SK-N-SH (cell line): ENCODE data around the gene KIRREL1. TPM values are rescaled to one million over a fixed set of nuclear protein-coding genes. Genes with fewer than 3 reads are reported as not detected.

Experiments
- CTCF ChIA-PET: fragments of 300-600, 350-600 bp; formaldehyde crosslinking; extraction: SDS; loops from one replicate; lab custom pipeline; 2021; lab: Yijun Ruan, JAX
- POLR2A ChIA-PET: fragments of 350-600 bp; sonication (Branson Sonifier 250); formaldehyde crosslinking; extraction: SDS; loops from one replicate; lab custom pipeline; 2020; ENCODE audit warnings: antibody characterized with exemption, inconsistent platforms; lab: Yijun Ruan, JAX
- DNase-seq: peaks from one replicate; pipeline ENCODE4 v3.0.0; 2012
- H2AFZ ChIP-seq: fragments of 200-600 bp; sonication (generic); 2 replicates; pipeline ENCODE4 v1.8.1; 2016; ENCODE audit warnings: antibody characterized with exemption, mild to moderate bottlenecking, low read depth
- H3F3A ChIP-seq: fragments of 200-600 bp; sonication (generic); replicated peaks from 2 replicates; pipeline ENCODE3; 2016; ENCODE audit warnings: antibody characterized with exemption, mild to moderate bottlenecking; ENCODE audit not compliant: insufficient read depth
- H3K27ac ChIP-seq, 2 experiments: fragments of 200-500 bp in 1 of 2; fragments of 200-600 bp in 1 of 2; sonication (Bioruptor generic) in 1 of 2; sonication (generic), shearing (Covaris generic) in 1 of 2; 2 replicates each; pipeline versions ENCODE4 v1.5.1 to v1.6.1; 2014 to 2016; ENCODE audit warnings: low read depth in 2 of 2, inconsistent platforms in 1 of 2, low read length in 1 of 2, mild to moderate bottlenecking in 1 of 2, mixed read lengths in 1 of 2
- H3K27me3 ChIP-seq: fragments of 200-600 bp; sonication (generic), shearing (Covaris generic); 2 replicates; pipeline ENCODE4 v1.6.1; 2016; ENCODE audit warnings: mixed run types; ENCODE audit not compliant: insufficient read depth
- H3K36me3 ChIP-seq, 2 experiments: fragments of 200-500 bp in 1 of 2; fragments of 200-600 bp in 1 of 2; sonication (Bioruptor generic) in 1 of 2; sonication (generic) in 1 of 2; replicated peaks in 1 of 2; 2 replicates each; pipeline versions ENCODE3 to v1.5.1; 2014 to 2016; ENCODE audit warnings: low read length in 1 of 2, mild to moderate bottlenecking in 1 of 2; ENCODE audit not compliant: insufficient read depth in 2 of 2, control insufficient read depth in 1 of 2
- H3K4me1 ChIP-seq, 2 experiments: fragments of 200-500 bp in 1 of 2; fragments of 200-600 bp in 1 of 2; sonication (Bioruptor generic) in 1 of 2; sonication (generic), shearing (Covaris generic) in 1 of 2; 2 replicates each; pipeline versions ENCODE4 v1.5.1 to v1.6.1; 2014 to 2016; ENCODE audit warnings: low read depth in 1 of 2, low read length in 1 of 2, mixed run types in 1 of 2; ENCODE audit not compliant: insufficient read depth in 2 of 2, control insufficient read depth in 1 of 2
- H3K4me2 ChIP-seq: fragments of 200-600 bp; sonication (generic), shearing (Covaris generic); 2 replicates; pipeline ENCODE4 v1.6.1; 2017; ENCODE audit warnings: mixed run types
- H3K4me3 ChIP-seq, 2 experiments: fragments of 200-500 bp in 1 of 2; fragments of 200-600 bp in 1 of 2; sonication (Bioruptor generic) in 1 of 2; sonication (generic), shearing (Covaris generic) in 1 of 2; 2 replicates each; pipeline versions ENCODE4 v1.5.1 to v1.8.1; 2014 to 2016; ENCODE audit warnings: low read depth in 2 of 2, inconsistent platforms in 1 of 2, low read length in 1 of 2, mild to moderate bottlenecking in 1 of 2, mixed read lengths in 1 of 2, moderate library complexity in 1 of 2
- H3K79me2 ChIP-seq: fragments of 200-600 bp; sonication (generic); 2 replicates; pipeline ENCODE4 v1.8.1; 2017; ENCODE audit warnings: mild to moderate bottlenecking; ENCODE audit not compliant: insufficient read depth
- H3K9ac ChIP-seq: fragments of 200-600 bp; sonication (generic); 2 replicates; pipeline ENCODE4 v1.6.1; 2017; ENCODE audit warnings: mixed run types
- H3K9me2 ChIP-seq: fragments of 200-600 bp; sonication (generic); 2 replicates; pipeline ENCODE4 v1.6.1; 2017; ENCODE audit warnings: mixed run types
- H3K9me3 ChIP-seq: fragments of 200-600 bp; sonication (generic); 2 replicates; pipeline ENCODE4 v1.6.1; 2017; ENCODE audit warnings: mixed run types, mild to moderate bottlenecking, moderate library complexity
- H4K20me1 ChIP-seq: fragments of 200-600 bp; sonication (generic); 2 replicates; pipeline ENCODE4 v1.6.1; 2017; ENCODE audit warnings: mild to moderate bottlenecking, mixed run types; ENCODE audit not compliant: insufficient read depth
- CHD2 ChIP-seq: fragments of 150-350 bp; IDR thresholded peaks from 2 replicates; pipeline ENCODE4 v1.6.1; 2018; ENCODE audit warnings: low read length; ENCODE audit not compliant: partially characterized antibody
- EP300 ChIP-seq, 2 experiments: IDR thresholded peaks; 2 replicates each; pipeline versions ENCODE4 v1.4.0 to v1.6.1; 2012; ENCODE audit warnings: borderline replicate concordance in 1 of 2, low read depth in 1 of 2, low read length in 1 of 2
- EZH2phosphoT487 ChIP-seq: fragments of 200-600 bp; sonication (generic); IDR thresholded peaks from 2 replicates; pipeline ENCODE4 v1.6.1; 2017; ENCODE audit warnings: low read depth, mixed run types, mild to moderate bottlenecking, antibody characterized with exemption, moderate library complexity, borderline replicate concordance
- FOXJ3 ChIP-seq: sonication (generic); formaldehyde crosslinking; IDR thresholded peaks from 2 replicates; pipeline ENCODE4 v1.5.1; 2020; ENCODE audit warnings: mild to moderate bottlenecking, missing genetic modification reagents
- FOXM1 ChIP-seq: IDR thresholded peaks from 2 replicates; pipeline ENCODE4 v1.4.0; 2012; ENCODE audit warnings: low read depth, mild to moderate bottlenecking
- GATA2 ChIP-seq: sonication (generic); formaldehyde crosslinking; IDR thresholded peaks from 2 replicates; pipeline ENCODE4 v1.5.0; 2020; ENCODE audit warnings: mild to moderate bottlenecking, missing genetic modification reagents
- SMC3 ChIP-seq: IDR thresholded peaks from 2 replicates; pipeline ENCODE4 v1.6.1; 2012; ENCODE audit warnings: low read depth, low read length, improper control_type of control experiment
- USF2 ChIP-seq: fragments of 150-350 bp; IDR thresholded peaks from 2 replicates; pipeline ENCODE4 v1.6.1; 2017; ENCODE audit warnings: antibody characterized with exemption, low read length, low read depth, borderline replicate concordance
- ZBTB33 ChIP-seq: IDR thresholded peaks from 2 replicates; pipeline ENCODE4 v1.4.0; 2012; ENCODE audit warnings: low read depth, borderline replicate concordance
- WGBS: methylation state at CpG from one replicate; pipeline ENCODE4 v1.1.6; 2017; ENCODE audit warnings: low lambda C conversion rate; 5-methylcytosine and 5-hydroxymethylcytosine counted together
- polyA plus RNA-seq, 3 experiments: library from polyadenylated mRNA; depleted of rRNA; stranded (reverse); fragments of >200 nt; gene quantifications; 2 replicates each; pipeline ENCODE4 v1.2.3, GENCODE V29; 2012

KIRREL1 gene
- polyA plus RNA-seq, 1 of the 3 experiments (the other 2 are of a cell fraction), result 47.8 TPM

DNA sequence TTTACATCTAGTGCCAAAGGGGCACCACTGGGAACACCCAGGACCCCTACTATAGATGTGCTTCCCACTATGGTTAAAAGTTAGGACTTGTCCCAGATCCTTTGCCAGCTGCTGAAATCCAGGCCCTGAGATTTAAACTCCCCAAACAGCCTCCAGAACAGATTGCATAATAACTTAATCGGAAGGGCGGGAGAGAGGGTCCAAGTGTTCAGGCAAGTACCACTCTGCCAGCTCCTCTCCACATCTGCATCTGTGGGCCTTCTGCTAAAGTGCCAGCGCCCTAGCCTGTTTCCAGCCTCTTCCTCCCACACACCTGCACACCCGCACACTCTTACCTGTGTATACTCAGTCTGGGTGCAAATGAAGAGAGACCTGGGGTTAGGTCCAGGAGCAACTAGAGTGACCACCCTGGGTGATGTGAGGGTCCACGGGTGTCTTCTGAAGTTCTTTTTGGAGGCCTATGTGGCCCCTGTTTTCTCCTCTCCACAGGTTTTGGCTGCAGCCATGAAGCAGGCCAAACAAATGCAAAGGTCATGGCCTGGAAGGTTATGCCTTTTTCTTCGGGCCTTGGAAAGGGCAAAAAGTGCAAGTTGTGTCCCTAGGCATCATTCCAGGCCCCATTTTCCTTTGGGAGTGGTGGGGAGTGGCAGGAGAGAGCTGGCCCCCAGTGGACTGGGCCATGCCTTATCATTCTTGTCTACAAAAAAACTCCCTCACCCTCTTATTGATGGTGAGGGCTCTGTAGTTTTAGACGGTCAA lies 29.3 kb downstream of the KIRREL1 start (continued):
- TF ChIP-seq USF2 (no peak), FOXJ3 (CRISPR knock-in tag) (no peak)

- Histone ChIP-seq H3K9me2 (no peaks in the 10 kb centered on the region), H4K20me1 (peaks cover 14% of the 10 kb centered on the region; the same call in 1 of the 2 replicates), H3K9ac (no peak overlapping the region), H3K4me3 (no peak overlapping the region), H3K36me3 (no peaks in the 10 kb centered on the region), H3K79me2 (peaks cover 98% of the 10 kb centered on the region), H3K4me2 (peak overlapping the region; percentile 43; the same call in 1 of the 2 replicates), H3K27ac (peak overlapping the region in 1 of 2 experiments; percentile 52; a peak in 2 of 4 replicates), H3K27me3 (no peaks in the 10 kb centered on the region), H2AFZ (no peak overlapping the region), H3F3A (peaks cover 19% of the 10 kb centered on the region), H3K9me3 (no peaks in the 10 kb centered on the region), H3K4me1 (peaks cover 17 to 72% of the 10 kb centered on the region in 2 experiments)
- ChIA-PET CTCF (no interaction called here), POLR2A (no interaction called here)
- no peak for DNase-seq
- no peak for TF ChIP-seq FOXM1
- no peak for TF ChIP-seq CHD2
- WGBS, result 74% methylated on average over 7 of the region's 7 CpGs
Observed at GRCh38 chr1:158024737-158025136, 31.3 kb downstream of the KIRREL1 start.

DNA sequence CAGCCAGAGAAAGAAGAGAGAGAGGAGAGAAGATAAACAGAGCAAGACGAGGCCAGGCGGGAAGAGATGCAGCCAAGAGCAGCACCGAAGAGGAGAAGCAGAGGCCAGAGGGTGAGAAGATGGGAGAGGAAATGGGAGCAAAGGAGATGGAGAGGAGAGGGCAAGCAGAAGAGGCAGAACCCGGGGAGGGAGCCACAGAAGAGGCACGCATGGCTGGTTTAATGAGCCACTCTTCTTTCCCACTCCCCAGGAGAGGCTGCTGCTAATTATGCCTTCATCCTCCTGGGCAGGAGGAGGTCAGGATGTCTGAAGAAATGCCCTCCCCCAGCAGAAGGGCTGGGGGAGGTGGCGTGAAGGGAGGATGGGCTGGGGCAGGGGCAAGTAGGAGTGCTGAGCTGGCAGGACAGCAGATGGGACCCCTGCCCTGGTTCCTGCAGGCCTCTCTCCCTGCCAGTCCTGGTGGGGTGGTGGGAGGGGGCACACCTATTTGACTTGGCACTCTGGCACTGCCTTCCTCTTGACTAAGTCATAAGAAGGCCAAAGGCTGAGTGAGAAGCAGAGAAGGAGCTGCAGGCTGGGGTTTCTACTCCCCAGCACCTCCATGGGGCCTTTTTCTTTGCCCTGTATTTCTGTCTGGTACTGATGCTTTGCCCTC lies 32.3 kb downstream of the KIRREL1 start:
- CTCF ChIA-PET, result interaction anchor here (0.9 kb wide), 1 partner anchor 34 kb away, joined by 3 read pairs; no protein-coding TSS in a partner anchor
- peaks cover 3 to 5% of the 10 kb centered on the region in 2 experiments for H3K36me3 ChIP-seq
- H3K79me2 ChIP-seq, result peaks cover 100% of the 10 kb centered on the region
- H3K4me2 ChIP-seq, result peak overlapping the region; percentile 43
- peak overlapping the region in 1 of 2 experiments; percentile 52; a peak in 2 of 4 replicates for H3K27ac ChIP-seq
- peaks cover 11 to 64% of the 10 kb centered on the region in 2 experiments for H3K4me1 ChIP-seq
- H3K27me3 ChIP-seq, result no peaks in the 10 kb centered on the region
- DNase-seq, result no peak
- no peak overlapping the region for H3K4me3 ChIP-seq
- 54% methylated on average over 5 of the region's 6 CpGs for WGBS
- TF ChIP-seq EZH2phosphoT487 (no peak), ZBTB33 (no peak), EP300 (IDR thresholded peaks at IDR 0.05; ENCODE audit: borderline replicate concordance in 1 of 2, low read depth in 1 of 2, low read length in 1 of 2) (no peak), USF2 (no peak), GATA2 (CRISPR knock-in tag) (no peak), SMC3 (no peak)
- no peaks in the 10 kb centered on the region for H3K9me2 ChIP-seq
- POLR2A ChIA-PET, result no interaction called here
- no peaks in the 10 kb centered on the region for H3K9me3 ChIP-seq
- H4K20me1 ChIP-seq, result peaks cover 14% of the 10 kb centered on the region; the same call in 1 of the 2 replicates
- peaks cover 10% of the 10 kb centered on the region for H3F3A ChIP-seq
- no peak overlapping the region for H2AFZ ChIP-seq
- H3K9ac ChIP-seq, result no peak overlapping the region
